DMS53 treated with DMSO at 0.1 percent for 48 hours (cell line): Measurements from ENCODE around the gene GPR137B.
A peak's percentile ranks its signal among the peaks of the same experiment; 100 is the strongest.

Experiments
- DNase-seq: peaks from one replicate; lab custom pipeline; 2025; ENCODE audit not compliant: unreplicated experiment; lab: John Stamatoyannopoulos, UW

GPR137B gene

DNA sequence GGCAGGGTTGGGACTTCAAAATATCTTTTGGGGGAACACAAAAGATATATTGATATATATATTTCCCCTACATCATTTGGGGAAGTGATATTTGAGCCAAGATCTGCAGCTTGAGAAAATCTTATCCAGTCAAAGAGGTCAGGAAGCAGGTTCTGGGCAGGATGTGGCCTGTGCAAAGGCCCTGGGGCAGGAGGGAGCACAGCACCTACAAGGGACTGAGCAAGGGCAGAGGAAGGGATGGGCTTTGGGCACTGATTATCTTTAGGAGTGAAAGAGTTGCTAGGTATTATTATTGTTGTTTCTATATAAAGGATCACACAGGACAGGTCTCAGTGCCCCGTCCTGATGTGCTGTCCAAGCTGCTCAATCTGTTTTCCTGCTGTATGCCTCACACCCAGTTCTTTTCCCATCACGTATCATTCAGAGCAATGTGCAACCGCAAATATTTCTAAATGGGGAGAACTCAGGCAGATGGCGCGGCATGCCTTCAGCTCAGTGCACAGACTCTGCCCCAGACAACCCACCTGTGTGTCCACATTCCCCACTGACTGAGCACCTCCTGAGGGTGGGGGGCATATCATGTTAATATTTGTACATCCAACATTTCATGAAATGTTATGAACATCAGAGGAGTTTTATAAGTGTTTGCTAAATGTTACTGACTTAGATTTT lies 28.1 kb upstream of the GPR137B start:
- no peak for DNase-seq

DNA sequence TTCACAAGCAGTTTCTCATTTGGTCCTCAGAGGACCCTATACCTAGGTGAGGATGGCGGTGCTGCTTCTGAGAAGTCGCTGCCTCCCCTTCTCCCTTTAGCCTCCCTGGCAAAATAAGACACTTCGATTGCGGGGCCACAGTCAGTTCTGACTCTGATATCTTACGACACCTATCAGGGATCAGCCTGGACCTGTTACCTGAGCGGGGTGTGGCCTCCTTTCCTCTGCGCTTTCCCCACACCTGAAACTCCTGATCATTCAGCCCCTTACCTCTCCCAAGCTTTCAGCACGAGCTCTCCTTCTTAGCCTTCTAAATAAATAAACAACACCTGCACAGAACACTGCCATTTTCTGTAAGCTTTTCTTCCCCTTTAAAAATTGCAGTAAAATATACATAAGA lies 24.6 kb upstream of the GPR137B start:
- DNase-seq: no peak

DNA sequence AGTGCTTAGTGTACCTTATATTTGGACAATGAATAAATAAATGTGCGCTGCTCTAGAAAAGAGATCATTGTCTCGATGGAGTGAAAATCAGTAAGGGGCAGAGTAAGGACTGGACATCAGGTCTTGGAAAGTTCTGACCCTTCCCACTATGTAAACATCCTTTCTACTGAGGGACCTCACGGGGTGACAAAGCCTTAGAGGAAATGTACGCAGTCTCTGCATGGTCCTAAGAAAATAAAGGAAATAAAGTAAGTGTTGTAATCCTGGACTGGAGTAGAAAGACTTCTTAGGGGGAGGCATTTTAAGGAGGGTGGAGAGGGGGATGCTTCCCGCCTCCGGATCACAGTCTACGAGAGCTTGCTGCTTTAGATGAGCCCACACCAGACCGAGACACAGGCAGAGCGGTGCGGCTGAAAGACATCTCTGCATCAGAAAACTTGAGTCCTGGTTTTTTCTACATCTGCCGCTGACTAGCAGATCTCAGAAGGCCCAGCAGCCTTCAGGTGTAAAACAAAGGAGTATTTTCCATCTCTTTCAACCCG lies 22.3 kb upstream of the GPR137B start:
- DNase-seq: no peak

GRCh38 chr1:236120721-236121153 lies 21.6 kb upstream of the GPR137B start:
- DNase-seq: no peak

- DNase-seq: no peak
Observed at GRCh38 chr1:236122176-236122575, 20.2 kb upstream of the GPR137B start.

- no peak for DNase-seq
Observed at GRCh38 chr1:236123563-236123962, 18.8 kb upstream of the GPR137B start.

- no peak for DNase-seq
Observed at GRCh38 chr1:236124965-236125364, 17.4 kb upstream of the GPR137B start.

GRCh38 chr1:236127045-236127444 lies 15.3 kb upstream of the GPR137B start:
- no peak for DNase-seq

- no peak for DNase-seq
Observed at GRCh38 chr1:236128646-236129178, 13.6 kb upstream of the GPR137B start.

GRCh38 chr1:236129306-236129705 lies 13.0 kb upstream of the GPR137B start:
- DNase-seq: no peak

GRCh38 chr1:236130372-236130771 lies 12.0 kb upstream of the GPR137B start:
- no peak for DNase-seq

DNA sequence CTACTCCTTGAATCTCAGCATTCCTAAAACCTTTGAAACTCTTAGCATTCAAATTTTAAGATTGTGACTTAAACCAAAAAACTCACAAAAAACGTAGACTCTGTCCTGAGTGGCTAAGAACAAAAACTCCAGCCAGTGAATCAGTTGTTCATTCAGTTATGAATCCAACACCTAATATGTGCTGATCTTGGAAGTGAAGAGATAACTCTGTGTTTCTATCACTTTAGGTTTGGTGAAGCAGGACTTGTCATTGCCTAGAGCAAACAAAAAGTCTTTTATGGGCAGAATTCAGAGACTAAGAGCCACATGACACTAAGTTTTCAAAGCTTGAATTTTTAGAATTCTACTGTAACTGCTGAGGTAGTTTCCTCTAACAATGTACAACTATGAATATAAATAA lies 10.4 kb upstream of the GPR137B start:
- no peak for DNase-seq

- DNase-seq: no peak
Observed at GRCh38 chr1:236132420-236133046, 9.8 kb upstream of the GPR137B start.

GRCh38 chr1:236133339-236133738 lies 9.0 kb upstream of the GPR137B start:
- no peak for DNase-seq

- DNase-seq: no peak
Observed at GRCh38 chr1:236133802-236134201, 8.5 kb upstream of the GPR137B start.

DNA sequence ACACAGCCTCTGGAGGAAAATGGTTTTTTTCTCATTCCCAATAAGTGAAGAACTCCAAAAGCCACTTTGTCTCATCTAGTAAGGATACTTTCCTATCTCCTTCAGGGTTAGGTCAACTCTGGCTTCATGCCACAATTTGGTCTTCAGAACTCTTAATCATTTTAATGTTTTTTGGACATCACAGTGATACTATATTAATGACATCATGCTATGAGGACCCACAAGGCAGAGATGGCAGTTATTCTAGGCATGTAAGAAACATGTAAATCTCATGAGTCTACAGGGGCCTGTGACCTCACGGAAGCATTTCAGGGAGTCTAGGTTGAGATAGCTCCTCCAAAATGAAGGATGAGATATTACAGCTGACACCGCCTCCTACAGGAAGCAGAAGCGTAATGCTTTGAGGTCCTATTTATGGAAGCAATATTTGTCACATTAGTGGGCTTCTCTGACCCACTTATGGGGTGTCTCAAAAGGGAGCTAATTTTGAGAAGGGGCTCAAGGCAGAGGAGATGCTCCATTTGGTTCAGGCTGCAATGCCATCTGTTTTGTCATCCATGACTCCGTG lies 5.0 kb upstream of the GPR137B start:
- no peak for DNase-seq

DNA sequence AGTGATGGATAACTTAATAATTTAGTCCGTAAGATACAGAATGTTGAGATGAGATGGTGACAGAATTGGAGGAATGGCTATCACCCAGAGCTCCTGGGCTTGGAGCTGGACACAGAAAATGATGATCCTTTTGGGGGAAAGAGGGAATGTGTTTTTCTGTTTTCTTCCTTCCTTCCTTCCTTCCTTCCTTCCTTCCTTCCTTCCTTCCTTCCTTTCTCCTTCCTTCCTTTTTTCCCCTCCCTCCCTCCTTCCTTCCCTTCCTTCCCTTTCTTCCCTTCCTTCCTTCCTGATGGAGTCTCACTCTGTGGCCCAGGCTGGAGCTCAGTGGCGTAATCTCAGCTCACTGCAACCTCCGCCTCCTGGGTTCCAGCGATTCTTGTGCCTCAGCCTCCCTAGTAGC lies 2.8 kb upstream of the GPR137B start:
- no peak for DNase-seq

GRCh38 chr1:236140705-236141446 lies 1.5 kb upstream of the GPR137B start:
- peak; percentile 33 for DNase-seq

GRCh38 chr1:236141447-236142252 lies 689 bp upstream of the GPR137B start:
- DNase-seq: peak; percentile 57

DNA sequence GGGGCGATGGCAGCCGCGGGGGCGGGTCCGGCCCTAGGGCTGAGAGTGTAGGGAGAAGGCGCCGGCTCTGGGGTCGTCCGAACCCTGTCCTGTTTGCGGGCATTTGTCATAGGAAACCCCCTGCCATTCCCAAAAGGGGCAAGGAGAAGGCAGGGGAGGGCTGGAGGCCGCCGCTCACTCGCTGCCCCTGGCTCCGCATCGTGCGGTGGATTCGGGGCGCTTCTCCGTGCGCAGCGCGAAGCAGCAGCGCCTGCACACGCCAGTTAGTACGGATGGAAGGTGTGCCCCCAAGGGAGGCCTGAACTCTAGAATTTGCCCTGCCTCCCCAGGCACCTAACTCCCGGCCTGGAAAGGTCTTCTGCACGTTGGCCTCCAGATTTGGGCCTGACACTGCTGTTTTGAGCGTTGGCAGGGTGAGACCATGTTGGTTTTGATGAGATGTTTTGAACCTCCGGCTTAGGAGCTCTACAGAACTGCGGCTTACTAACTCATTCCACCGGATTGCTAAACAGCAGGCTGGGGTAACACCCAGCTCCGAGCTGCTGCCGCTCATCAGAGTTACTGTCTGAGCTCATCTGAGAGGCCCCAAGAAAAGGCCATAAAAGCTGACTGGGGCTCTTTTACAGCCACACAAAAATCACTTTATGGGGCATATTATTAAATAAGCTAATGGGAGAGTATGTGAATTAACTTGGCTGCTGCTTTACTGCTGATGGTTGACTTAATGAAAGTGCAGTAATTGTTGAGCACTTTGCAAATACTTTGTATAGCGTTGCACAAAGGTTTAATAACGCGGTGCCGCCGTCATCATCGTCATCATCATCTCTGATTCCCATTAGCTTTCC lies 987 bp downstream of the GPR137B start:
- DNase-seq: no peak
